ENCODE results near the gene FANCB.

FANCB gene

GRCh38 chrX:14837155-14837554 is 35.7 kb downstream of the FANCB start:
- no peak for DNase-seq (ENCODE audit: low read depth in 2 of 2)

GRCh38 chrX:14832586-14832985 is 40.3 kb downstream of the FANCB start:
- DNase-seq (ENCODE audit: low read depth in 2 of 2), result peak in 1 of 2 experiments; percentile 14

GRCh38 chrX:14832151-14832550 is 40.7 kb downstream of the FANCB start:
- DNase-seq (ENCODE audit: low read depth in 2 of 2), result peak in 1 of 2 experiments; percentile 21

- DNase-seq (ENCODE audit: low read depth in 2 of 2), result no peak
Measured at GRCh38 chrX:14829643-14830042, 43.2 kb downstream of the FANCB start.

- no peak for DNase-seq (ENCODE audit: low read depth in 2 of 2)
Measured at GRCh38 chrX:14826319-14826718, 46.5 kb downstream of the FANCB start.

GRCh38 chrX:14825851-14826250 is 47.0 kb downstream of the FANCB start:
- no peak for DNase-seq (ENCODE audit: low read depth in 2 of 2)

GRCh38 chrX:14819769-14820168 is 53.1 kb downstream of the FANCB start:
- no peak for DNase-seq (ENCODE audit: low read depth in 2 of 2)

- DNase-seq (ENCODE audit: low read depth in 2 of 2), result no peak
Measured at GRCh38 chrX:14817571-14817970, 55.3 kb downstream of the FANCB start.

- DNase-seq (ENCODE audit: low read depth in 2 of 2), result peak; percentile 25 to 36
Measured at GRCh38 chrX:14802943-14803710, 69.7 kb downstream of the FANCB start.

- DNase-seq (ENCODE audit: low read depth in 2 of 2), result peak; percentile 10 to 14
Measured at GRCh38 chrX:14801136-14801535, 71.7 kb downstream of the FANCB start.

GRCh38 chrX:14798805-14799397 is 74.0 kb downstream of the FANCB start:
- no peak for DNase-seq (ENCODE audit: low read depth in 2 of 2)
